HG02852 (cell line): ENCODE data around the gene SYTL5.
"Not testable (repeated sequence)": the region's sequence is repeated elsewhere in the genome, so short reads cannot be mapped to it uniquely, and the experiment has no call there.

Source experiments
- ATAC-seq: cut with Tn5 transposase; IDR thresholded peaks from one replicate; pipeline ENCODE4 v1.9.1; 2021; ENCODE audit warnings: mild to moderate bottlenecking, moderate library complexity; ENCODE audit not compliant: unreplicated experiment

The SYTL5 gene

GRCh38 chrX:38006291-38006690 lies at the start of gene SYTL5:
Gene SYTL5, plus strand, starts transcription at chrX:38006553. Its CDS starts 27,337 bp downstream, at chrX:38033890.
- ATAC-seq: no peak

- no peak for ATAC-seq
These were observed 47.7 kb upstream of the SYTL5 start for GRCh38 chrX:37958525-37959211.

- no peak for ATAC-seq
These were observed 46.9 kb upstream of the SYTL5 start for GRCh38 chrX:37959212-37960021.

- no peak for ATAC-seq
These were observed 45.2 kb upstream of the SYTL5 start for GRCh38 chrX:37961118-37961517.

- ATAC-seq: no peak
These were observed 38.6 kb upstream of the SYTL5 start for GRCh38 chrX:37967714-37968113.

GRCh38 chrX:37975421-37975820 lies 30.9 kb upstream of the SYTL5 start:
- no peak for ATAC-seq

GRCh38 chrX:37976153-37976552 lies 30.2 kb upstream of the SYTL5 start:
- no peak for ATAC-seq

DNA sequence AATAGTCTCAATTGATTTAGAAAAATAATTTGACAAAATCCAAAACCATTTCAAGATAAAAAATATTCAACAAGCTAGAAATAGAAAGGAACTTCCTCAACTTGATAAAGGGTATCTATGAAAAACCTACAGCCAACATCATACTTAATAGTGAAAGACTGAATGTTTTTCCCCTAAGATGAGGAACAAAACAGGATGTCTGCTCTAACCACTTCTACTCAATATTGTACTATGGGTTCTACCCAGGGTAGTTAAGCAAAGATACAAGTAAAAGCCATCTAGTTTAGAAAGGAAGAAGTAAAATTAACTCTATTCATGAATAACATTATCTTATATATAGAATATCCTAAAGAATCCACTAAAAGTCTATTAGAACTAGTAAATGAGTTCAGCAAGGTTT lies 21.5 kb upstream of the SYTL5 start:
- no peak for ATAC-seq

GRCh38 chrX:37986893-37987292 lies 19.5 kb upstream of the SYTL5 start:
- ATAC-seq: no peak

GRCh38 chrX:37989304-37989703 lies 17.0 kb upstream of the SYTL5 start:
- no peak for ATAC-seq

GRCh38 chrX:37991303-37991702 lies 15.1 kb upstream of the SYTL5 start:
- ATAC-seq: not testable (repeated sequence)

GRCh38 chrX:37993176-37993575 lies 13.2 kb upstream of the SYTL5 start:
- ATAC-seq: no peak

- no peak for ATAC-seq
These were observed 12.3 kb upstream of the SYTL5 start for GRCh38 chrX:37993837-37994619.

GRCh38 chrX:37995428-37995827 lies 10.9 kb upstream of the SYTL5 start:
- ATAC-seq: no peak

- no peak for ATAC-seq
These were observed 9.3 kb upstream of the SYTL5 start for GRCh38 chrX:37997096-37997495.

DNA sequence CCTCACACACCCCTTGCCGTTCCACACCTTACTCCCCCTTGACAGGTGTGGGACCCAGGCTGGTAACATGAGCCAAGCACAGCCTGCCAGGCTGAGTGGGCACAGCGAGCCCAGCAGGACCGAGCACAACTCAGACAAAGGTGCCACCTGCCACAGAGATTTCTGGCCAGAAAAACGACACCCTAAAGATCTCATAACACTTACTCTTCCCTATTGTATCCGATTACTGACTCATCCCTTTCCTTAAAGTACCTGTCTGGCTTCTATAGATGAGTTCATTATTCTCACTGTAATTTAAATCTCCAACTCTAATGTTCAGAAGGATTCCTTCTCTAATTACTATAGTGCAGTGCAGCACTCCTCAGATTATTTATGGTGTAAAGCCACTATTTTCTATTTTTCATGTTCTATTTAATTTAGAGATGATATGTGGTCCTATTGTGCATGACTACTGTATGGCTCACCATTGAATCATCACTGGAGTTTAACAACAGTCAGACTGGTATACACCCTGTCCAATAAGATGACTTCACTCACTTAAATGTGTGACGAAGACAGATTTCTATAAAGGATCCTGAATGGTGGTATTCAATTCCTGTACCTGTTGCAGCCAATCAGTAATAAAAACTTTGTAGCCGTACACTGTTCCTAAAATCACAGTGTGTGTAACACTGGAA lies 7.6 kb upstream of the SYTL5 start:
- ATAC-seq: no peak

DNA sequence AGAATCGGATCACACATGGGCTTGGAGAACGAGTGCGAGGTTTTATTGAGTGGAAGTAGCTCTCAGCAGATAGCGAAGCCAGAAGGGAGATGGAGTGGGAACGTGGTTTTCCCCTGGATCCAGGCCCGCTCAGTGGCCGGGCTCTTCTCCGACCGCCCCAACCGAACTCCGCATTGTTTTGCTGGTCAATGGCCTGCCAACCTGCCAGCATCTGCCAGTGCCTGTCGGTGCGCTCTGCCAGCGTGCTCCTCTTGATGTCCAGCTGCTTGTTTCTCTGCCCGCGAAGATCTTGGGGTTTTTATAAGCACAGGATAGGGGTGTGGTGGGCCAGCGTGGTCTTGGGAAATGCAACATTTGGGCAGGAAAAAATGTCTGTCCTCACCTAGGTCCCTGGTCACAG lies 5.6 kb upstream of the SYTL5 start:
- ATAC-seq: no peak

- no peak for ATAC-seq
These were observed 2.3 kb upstream of the SYTL5 start for GRCh38 chrX:38004046-38004445.

- no peak for ATAC-seq
These were observed 425 bp downstream of the SYTL5 start for GRCh38 chrX:38006778-38007177.

GRCh38 chrX:38008658-38009057 lies 2.3 kb downstream of the SYTL5 start:
- no peak for ATAC-seq

DNA sequence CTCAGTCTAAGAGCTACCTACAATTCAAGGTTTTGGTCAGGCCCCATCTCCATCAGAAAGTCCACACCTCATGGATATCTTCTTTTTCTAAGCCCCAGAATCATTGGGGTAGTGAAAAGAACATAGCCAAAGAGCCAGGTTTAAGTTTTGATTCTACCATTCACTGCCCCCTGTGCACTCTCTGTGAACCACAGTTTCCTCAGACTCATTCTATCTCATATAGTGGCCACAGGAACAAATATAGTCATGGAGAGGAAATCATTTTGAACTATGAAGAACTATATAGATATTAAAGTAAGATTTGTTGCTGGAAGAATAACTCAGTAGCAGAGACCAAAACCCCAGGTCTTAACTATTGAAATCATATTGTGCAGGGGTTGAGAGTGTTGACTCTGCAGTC lies 3.3 kb downstream of the SYTL5 start:
- no peak for ATAC-seq
